ENCODE data around the gene CNTNAP2.

CNTNAP2 gene

DNA sequence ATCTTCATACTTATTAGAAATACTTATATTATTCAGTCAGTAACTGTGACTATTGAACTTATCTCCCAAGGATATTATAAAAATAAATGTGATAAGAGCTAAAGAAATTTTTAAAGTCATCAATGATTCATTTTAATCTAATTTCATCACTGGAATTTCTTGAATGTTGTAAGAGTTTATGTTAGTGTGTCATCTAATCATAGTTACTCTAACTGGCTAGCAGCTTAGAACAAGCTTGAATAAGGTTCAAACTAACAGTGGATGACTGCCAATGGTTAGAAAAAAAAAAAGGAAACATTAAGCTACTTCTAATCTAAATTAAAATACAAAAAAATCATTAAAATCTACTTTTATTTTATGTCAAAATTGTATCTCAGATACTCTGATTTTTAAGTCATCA lies 1066.3 kb downstream of the CNTNAP2 start:
- in situ Hi-C loops (cut with HindIII; ENCODE audit: low sequenced_read_pairs) = no loop called here

DNA sequence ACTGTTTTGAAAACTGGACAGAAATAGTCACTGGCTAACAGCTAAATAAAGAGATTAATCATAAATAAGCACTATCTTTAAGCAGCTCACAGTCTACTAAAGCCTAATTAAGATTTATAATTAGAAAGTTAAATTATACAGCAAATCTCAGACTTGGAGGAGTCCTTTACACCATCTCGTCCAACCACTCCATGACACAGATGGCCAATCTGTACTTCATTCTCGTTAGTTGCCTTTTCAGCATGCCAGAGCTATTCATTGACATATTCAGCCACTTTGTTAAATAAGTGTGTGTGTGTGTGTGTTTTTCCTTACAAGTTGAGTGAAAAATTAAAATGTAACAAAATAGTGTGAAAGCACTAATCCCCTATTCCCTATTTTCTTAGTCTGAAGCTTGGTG lies 1066.7 kb downstream of the CNTNAP2 start:
- in situ Hi-C loops (cut with HindIII; ENCODE audit: low sequenced_read_pairs) = no loop called here

DNA sequence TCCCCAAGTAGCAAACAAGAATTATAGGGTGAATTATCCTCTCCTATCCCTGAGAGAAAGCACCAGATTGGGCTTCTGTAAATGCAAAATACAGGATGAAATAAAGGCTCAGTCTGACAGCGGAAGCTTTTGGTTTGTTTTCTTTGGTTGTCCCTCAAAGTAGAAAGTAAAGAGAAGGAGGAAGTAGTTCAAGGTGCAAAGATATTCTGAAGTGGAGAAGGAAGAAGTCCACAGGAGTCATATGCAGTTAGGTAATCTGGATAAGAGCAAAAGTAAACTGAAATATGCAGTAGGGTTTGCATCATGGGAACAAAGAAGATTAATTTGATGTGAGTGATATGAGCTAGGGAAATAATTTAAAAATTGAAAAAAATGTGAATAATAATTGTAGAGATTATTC lies 1071.9 kb downstream of the CNTNAP2 start:
- in situ Hi-C loops (cut with HindIII; ENCODE audit: low sequenced_read_pairs) = no loop called here

DNA sequence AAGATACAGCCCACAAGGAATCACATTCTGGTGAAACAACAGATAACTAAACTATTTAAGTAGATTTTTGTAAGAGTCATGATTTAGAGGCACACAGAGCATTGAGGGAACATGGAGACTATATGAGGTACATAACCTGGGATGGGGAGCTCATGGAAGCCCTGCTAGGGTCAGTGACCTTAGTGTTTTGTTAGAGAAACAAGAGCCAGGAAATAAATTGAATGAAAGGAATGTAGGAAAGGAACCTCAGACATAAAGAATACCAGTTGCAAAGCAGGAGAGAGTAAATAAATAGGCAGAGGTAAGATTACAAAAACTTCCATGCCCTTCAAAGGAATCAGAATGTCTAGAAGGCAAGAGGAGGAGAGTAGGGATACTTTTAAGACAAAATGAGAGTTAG lies 1076.9 kb downstream of the CNTNAP2 start:
- in situ Hi-C loops (cut with HindIII; ENCODE audit: low sequenced_read_pairs) = no loop called here

DNA sequence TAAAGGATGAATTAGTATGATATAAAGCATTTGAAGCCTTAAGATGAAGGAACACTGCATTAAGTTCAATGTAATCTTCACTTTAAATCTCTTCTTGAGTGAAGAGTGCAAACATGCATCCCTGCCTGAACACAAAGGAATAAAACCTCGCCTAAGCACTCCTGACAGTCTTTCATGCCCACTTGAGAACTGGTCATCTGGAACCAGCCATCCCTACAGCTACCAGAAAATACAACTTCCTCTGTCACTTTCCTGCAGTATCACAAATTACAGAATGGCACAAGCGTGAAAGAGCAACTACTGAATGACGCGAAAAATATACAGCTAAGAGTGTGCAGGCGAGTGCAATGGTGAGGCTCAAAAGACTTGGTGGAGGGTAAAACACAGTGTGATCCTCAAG lies 1079.9 kb downstream of the CNTNAP2 start:
- in situ Hi-C loops (cut with HindIII; ENCODE audit: low sequenced_read_pairs) = no loop called here

DNA sequence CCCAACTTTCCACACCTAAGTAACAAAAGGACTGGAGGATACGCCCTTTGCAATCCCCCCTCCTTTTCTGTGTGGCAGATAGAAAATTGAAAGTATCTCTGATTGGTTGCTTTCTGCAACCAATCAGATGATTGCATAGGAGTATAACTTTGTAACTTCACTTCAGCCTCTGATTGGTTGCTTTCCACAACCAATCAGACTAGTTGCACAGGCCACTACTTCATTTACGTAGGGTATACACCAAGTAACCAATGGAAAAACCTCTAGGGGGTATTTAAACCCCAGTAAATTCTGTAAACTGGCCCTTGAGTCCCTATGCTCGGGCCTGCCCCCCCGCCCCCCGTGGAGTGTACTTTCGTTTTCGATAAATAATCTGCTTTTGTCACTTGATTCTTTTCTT lies 1080.4 kb downstream of the CNTNAP2 start:
- in situ Hi-C loops (cut with HindIII; ENCODE audit: low sequenced_read_pairs) = no loop called here

DNA sequence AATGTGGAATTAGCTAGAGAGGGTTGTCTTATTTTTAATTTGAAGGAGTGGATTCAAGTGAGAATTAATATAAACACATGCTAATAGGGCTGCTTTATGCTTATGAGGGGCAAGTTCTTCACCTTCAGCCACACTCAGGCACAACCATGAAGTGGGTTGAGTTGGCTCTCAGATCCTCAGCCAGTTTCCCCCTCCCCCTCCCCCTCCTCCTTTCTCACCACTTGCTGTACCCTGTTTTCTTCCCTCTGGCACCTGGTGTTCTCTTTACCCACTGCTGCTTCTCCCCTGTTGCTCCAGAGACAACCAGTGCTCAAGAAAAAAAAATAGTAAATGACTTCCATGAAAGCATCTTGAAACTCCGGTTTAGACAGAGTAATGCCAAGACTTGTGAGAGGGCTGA lies 1083.3 kb downstream of the CNTNAP2 start:
- in situ Hi-C loops (cut with HindIII; ENCODE audit: low sequenced_read_pairs) = no loop called here

DNA sequence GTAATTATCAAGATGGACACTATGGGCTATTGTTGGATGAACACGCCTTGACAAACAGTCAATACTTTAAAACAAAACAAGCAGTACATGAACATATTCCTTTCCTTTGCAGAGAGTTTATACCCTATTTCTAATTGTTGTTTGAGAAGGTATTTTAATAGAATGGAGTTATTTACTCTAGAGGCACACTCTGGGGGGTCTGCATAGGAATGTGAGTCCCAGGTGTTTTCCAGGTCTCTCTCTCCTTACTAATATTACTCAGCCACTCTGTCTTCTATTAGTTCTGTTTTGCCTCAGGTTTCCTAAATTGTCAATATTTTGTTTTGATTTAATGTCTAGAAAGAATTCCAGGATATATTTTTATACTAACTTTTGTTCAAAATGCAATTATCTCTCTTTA lies 1091.4 kb downstream of the CNTNAP2 start:
- in situ Hi-C loops (cut with HindIII; ENCODE audit: low sequenced_read_pairs) = no loop called here

DNA sequence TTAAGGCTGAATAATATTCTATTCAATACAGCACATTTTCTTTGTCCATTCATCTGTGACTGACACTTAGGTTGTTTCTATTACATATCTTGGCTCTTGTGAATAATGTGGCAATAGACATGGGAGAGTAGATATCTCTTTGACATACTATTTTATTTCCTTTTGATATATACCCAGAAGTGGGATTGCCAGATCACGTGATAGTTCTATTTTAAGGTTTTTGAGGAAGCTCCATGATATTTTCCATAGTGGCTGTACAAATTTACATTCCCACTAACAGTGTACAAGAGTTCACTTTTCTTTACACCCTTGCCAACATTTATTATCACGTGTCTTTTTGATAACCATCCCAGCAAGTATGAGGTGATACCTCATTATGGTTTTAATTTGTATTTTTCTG lies 1114.7 kb downstream of the CNTNAP2 start:
- in situ Hi-C loops (cut with HindIII; ENCODE audit: low sequenced_read_pairs) = no loop called here

DNA sequence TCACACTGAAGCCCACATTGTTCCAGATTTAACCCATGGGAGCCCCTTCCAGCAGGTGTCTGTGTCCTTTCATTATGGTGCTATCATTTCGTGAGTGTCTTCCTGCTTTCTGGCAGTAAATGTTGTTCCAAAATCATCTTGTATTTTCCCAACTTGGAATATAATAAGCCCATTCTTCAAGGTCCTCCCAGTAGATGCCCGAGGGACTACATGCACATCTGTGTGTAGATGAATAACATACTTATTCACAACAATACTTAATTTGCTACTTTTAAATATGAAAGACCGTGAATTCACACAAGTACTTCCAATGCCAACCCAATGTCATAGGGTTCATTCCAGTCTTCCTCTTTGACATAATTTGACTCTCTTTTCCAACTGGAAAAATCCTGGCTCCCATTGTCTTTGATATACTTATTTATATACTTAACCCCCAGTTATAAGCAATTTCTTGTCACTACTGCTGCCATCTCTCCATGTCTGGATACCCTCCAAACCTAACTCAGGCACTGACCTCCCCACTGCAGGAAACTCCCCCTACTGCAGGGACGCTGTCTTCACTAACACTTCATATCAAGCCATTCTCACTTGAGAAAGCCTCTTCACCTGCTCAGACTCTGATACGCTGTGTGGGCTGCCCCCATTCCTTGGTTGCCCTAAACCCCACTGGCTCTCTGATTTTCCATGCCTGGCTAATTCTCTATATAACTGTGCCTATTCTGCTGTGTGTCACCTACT lies 1119.2 kb downstream of the CNTNAP2 start:
- in situ Hi-C loops (cut with HindIII; ENCODE audit: low sequenced_read_pairs) = no loop called here

DNA sequence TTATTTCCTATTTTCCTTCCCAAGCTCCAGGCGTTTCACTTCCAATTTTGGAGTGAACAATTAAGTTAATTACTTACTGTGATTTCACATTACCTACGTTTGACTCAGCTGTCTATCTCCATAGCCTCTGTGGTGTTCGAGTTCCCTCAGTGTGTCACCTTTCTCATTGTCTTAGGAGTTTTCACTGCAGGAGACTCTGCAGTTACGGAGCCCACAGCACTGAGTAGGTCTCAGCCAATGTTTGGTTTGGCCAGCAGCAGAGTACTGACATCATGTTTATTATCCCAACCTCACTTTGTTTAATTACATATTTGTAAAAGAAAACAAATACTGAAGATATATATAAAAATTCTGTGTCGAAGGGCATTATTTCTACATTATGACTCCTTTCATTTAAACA lies 1123.9 kb downstream of the CNTNAP2 start:
- in situ Hi-C loops (cut with HindIII; ENCODE audit: low sequenced_read_pairs) = no loop called here

DNA sequence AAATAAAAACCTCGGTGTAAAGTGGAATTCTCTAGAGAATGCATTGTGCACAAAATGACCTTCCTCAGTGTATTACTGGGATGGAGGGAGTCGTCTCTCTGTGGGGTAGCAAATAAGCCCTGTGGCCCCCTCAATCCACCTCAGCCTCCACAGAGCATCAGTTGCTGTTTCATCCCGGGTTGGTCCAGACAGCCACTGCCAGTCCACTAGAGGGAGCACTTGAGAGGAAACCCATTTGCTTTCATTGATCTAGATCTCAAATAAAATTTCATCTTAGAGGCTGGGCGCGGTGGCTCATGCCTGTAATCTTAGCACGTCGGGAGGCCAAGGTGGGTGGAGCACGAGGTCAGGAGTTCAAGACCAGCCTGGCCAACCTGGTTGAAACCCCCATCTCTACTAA lies 1128.7 kb downstream of the CNTNAP2 start:
- in situ Hi-C loops (cut with HindIII; ENCODE audit: low sequenced_read_pairs) = no loop called here

DNA sequence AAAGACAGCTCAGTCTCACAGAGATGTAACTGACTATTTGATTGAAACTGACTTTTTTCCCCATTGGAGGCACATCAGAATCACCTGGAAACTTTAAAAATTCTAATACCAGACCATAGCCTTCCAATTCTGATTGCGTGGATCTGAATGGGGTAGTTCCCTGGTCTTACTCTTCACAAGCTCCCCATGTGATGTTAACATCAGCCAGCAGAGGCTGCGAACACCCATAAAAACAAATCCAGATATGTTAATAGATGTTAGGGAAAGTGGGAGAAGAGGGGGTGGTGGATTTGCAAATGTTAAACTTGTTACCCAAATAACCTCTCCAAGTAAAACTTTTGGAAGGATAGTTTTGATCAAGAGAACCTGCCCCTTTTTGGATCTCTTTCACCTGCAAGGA lies 1133.4 kb downstream of the CNTNAP2 start:
- in situ Hi-C loops (cut with HindIII; ENCODE audit: low sequenced_read_pairs) = no loop called here

DNA sequence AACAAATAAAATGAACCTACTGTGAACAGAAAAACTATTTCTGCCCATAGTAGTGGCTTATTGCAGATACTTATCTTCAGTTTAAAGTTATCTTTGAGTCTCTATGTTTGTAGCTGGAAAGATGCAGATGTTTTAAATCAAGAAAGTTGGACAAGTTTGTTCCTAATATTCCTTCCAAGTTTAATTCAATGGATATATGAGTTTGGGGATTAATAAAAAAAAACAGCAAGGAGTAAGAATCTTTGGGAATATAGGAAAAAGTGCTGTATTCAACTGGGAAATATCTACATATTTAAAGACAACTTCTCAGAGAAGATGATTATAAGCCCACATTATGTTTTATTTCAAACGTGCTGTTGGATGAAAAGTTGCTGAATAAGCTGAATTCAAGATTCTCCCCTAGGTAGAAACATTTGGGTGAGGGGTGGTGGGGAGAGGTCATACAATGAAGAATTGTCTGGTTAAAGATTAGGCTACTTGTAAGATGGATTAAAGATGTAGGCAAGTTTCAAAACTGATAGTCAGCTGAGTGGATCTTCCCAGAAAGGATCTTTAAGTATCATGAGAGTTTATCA lies 1135.2 kb downstream of the CNTNAP2 start:
- in situ Hi-C loops (cut with HindIII; ENCODE audit: low sequenced_read_pairs) = no loop called here

DNA sequence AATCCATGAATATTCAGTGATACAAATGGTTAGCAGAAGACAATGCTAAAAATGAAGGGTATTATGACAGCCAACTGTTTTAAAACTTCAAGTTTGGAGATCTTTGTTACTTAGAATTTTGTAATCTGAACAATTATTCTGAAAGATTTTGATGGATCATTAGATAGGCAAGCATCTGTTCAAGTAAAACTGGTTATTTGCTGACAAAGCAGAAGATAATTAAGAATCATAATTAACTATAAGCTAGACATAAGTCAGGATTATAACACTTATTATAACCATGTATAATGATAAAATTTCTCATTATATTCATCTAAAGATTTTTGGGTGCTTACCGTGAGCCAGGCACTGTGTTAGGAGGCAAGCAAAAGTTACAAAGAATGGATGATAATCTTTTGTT lies 1145.1 kb downstream of the CNTNAP2 start:
- in situ Hi-C loops (cut with HindIII; ENCODE audit: low sequenced_read_pairs) = no loop called here

DNA sequence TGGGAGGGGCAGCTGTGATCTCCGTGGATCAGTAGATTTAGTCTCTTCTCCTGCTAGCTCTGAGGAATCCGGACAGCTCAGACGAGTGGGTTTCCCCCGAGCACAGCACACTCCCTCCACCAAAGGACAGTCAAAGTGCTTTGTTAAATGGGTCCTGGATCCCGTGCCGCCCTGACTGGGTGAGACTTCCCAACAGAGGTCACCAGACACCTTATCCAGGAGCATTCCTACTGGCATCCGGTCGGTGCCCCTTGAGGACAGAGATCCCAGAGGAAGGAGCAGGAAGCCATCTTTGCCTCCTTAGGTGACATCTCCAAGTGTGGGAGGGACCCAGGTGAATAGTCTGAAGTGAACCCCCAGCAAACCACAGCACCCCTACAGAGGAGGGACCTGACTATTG lies 1148.9 kb downstream of the CNTNAP2 start:
- in situ Hi-C loops (cut with HindIII; ENCODE audit: low sequenced_read_pairs) = no loop called here

DNA sequence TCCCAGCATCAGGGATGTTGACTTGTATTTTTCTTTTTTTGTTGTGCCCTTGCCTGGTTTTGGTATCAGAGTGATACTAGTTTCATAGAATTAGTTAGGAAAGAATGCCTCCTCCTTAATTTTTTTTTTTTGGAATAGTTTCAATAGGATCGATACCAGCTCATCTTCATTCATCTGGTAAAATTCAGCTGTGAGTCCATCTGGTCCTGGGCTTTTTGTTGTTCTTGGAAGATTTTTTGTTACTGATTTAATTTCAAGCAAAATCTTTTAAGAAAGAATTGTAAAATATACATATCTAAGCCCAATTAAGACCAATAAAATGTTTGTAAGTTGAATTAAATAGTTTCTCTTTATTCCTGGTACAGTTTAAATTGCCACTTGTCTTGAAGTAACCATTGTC lies 1159.5 kb downstream of the CNTNAP2 start:
- in situ Hi-C loops (cut with HindIII; ENCODE audit: low sequenced_read_pairs) = no loop called here

DNA sequence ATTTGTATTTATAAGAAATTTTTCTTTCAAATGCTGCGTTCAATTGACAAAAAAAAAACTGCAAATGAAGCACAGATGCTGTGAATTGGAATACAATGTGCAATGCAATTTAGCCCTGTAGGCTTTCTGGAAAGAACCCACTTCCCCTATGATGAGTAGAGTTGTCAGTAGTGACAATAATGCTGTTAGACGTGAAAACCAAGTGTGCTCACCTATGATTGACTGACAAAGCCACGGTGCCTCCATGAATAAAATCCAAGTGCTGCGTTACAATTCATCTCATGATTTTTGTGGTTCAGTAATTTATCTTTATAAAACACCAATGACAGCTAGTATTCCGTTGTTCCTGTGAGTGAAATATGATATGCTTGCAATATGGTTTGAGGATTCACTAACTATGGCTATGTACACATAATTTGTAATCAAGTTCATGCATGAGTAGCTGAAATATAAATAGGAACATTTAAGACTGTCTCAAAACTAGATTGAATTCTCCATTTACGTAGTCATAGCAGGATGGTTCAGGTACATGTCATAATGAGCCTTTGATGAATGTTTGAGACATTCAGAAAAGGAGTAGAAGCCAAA lies 1160.3 kb downstream of the CNTNAP2 start:
- in situ Hi-C loops (cut with HindIII; ENCODE audit: low sequenced_read_pairs) = no loop called here

DNA sequence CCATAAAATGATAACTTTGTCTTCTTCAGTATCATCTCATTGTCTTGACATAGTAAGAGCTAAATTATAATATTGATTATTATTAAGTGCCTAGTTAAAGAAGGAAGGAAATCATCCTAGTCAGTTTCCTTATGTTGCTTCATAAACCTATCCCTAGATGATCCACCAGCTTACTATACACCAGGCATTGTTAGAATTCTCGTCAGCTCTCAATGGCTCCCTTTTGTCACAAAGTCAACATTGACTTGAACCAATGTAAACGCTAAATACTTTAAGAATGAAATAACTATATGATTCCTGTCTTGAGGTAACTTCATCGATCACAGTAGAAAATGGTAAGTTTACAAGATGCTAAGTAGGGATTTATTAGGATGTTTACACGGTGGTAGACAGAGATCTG lies 1162.9 kb downstream of the CNTNAP2 start:
- in situ Hi-C loops (cut with HindIII; ENCODE audit: low sequenced_read_pairs) = no loop called here

DNA sequence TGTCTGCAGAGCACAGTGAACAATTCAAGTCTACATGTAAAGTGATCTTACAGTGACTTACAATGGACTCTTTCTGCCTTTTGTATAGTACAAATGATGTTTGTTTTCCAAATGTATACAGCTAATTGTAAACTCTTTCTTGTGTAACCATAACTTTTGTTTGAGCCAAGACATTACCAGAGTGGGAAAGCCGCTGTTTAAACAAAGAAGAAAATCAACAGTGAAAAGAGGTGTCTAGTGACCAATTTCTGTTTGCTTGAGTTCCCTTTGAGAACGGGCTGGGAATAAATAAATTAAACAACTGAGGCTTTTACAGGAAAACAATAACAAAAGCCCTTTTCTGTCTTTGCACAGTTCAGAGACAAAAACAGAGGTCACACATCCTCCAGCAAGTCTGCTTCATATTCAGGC lies 1163.4 kb downstream of the CNTNAP2 start:
- in situ Hi-C loops (cut with HindIII; ENCODE audit: low sequenced_read_pairs) = no loop called here

DNA sequence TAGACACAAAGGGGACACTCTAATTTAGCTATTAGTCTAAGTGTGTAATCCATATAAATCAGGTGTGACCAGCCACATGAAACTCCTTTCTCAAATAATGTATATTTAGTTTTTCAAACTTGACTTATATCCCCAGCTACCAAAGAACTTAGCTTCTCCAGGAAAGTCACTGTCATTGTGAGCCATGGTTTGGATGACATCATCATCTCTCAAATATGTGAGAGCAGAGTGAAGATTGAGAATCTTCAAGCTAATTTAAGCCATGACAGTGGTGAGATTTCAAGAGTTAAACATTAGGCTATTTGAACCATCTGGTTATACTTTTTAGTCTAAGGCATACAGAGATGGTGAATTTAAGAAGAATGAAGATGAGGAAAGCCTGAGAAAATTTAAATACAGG lies 1165.6 kb downstream of the CNTNAP2 start:
- in situ Hi-C loops (cut with HindIII; ENCODE audit: low sequenced_read_pairs) = no loop called here

DNA sequence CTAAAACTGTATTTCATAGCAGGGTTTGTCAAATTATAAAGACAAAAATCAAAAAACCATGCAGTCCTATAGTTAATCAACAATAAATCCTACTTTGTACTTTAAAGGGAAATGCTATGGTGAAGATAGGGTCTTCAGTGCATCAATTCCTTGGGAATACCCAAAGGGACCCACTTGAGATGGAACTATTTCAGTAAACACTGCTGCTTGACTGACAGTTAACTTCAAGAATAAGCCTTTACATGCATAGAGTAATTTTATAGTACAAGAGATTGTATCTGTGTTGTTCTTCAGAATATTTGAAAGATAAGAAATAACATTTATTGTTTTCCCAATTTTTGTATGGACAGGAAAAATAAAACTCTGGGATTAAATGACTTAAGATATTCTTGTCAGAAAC lies 1179.6 kb downstream of the CNTNAP2 start:
- in situ Hi-C loops (cut with HindIII; ENCODE audit: low sequenced_read_pairs) = no loop called here

DNA sequence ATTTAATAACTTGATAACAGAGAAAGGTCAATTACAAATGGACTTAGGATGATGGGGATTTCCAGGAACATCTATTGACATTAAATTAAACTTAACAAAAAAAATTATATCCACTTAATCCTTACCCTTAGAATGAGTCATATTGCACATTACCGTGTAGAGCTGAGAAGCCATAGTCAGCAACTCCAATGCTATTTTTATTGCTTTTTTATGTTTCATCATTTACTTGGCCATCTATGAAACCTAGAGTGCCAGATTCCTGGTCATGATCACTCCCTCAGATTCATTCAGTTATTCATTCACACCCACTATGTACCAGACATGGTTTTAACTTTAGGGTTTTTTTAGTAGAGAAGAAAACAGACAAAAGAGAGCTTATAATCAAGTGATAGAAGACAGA lies 1180.4 kb downstream of the CNTNAP2 start:
- in situ Hi-C loops (cut with HindIII; ENCODE audit: low sequenced_read_pairs) = no loop called here

Data from endothelial cell of hepatic sinusoid (primary cell).